A673 (cell line): Measurements from ENCODE around the gene RGCC.

Experiments
- EZH2 ChIP-seq: fragments of 200-600 bp; sonication (generic); IDR thresholded peaks from 2 replicates; pipeline ENCODE4 v1.6.1; 2017; ENCODE audit warnings: borderline replicate concordance, low read depth, mild to moderate bottlenecking, mixed read lengths, antibody characterized with exemption, low read length; ENCODE audit not compliant: poor library complexity, severe bottlenecking
- TF ChIP-seq, protein P1 (sequence below): fragments of 300-800, 200-600 bp; sonication (generic); conservative IDR thresholded peaks from 2 replicates; pipeline ENCODE4 v1.5.1; 2017; ENCODE audit warnings: low read depth, mild to moderate bottlenecking, antibody characterized with exemption, low read length, moderate library complexity, mixed read lengths

DNA sequence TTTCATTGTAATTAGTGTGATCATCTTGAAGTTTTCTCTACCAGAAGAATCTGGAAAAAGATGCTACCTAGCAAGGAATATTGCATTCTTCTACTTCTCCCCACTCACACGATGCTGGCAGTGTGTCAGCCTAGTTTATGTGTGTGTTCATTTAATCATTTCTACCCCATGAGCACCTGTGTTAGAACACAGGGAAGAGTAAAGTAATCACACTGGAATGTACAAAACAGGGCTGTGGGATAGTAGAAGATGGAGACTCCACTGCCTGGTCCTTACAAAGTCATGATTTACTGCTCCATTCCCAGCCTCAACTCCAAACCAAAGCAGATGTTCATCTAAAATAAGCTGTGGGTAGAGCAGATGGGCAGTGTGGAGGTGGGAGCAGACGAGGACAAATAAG lies 47.7 kb upstream of the RGCC start:
- TF ChIP-seq, protein P1, sequence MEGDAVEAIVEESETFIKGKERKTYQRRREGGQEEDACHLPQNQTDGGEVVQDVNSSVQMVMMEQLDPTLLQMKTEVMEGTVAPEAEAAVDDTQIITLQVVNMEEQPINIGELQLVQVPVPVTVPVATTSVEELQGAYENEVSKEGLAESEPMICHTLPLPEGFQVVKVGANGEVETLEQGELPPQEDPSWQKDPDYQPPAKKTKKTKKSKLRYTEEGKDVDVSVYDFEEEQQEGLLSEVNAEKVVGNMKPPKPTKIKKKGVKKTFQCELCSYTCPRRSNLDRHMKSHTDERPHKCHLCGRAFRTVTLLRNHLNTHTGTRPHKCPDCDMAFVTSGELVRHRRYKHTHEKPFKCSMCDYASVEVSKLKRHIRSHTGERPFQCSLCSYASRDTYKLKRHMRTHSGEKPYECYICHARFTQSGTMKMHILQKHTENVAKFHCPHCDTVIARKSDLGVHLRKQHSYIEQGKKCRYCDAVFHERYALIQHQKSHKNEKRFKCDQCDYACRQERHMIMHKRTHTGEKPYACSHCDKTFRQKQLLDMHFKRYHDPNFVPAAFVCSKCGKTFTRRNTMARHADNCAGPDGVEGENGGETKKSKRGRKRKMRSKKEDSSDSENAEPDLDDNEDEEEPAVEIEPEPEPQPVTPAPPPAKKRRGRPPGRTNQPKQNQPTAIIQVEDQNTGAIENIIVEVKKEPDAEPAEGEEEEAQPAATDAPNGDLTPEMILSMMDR: no peak
- TF ChIP-seq EZH2: no peak
